T-cell (primary cell): Measurements from ENCODE around the gene ATG9B. TPM values are rescaled to one million over a fixed set of nuclear protein-coding genes. Genes with fewer than 3 reads are reported as not detected.

Experiments
- ATAC-seq, 4 experiments: fragments of 200-7000 bp in 3 of 4; fragments of 150-1000 bp in 1 of 4; cut with Tn5 transposase; replicated peaks in 1 of 4; 1 replicate in 3 of 4; 2 replicates in 1 of 4; pipeline ENCODE4 v1.10.0; 2021; ENCODE audit warnings: moderate library complexity in 3 of 4, mild to moderate bottlenecking in 2 of 4, moderate number of reproducible peaks in 1 of 4
- CTCF ChIA-PET, 2 donors: fragments of 300-600 bp; sonication (Branson Sonifier 250); formaldehyde crosslinking; loops; one replicate each; lab custom pipeline; 2022; ENCODE audit warnings: antibody characterized with exemption in 2 of 2; lab: Charles Lee
- POLR2A ChIA-PET, 2 donors: fragments of 300-600 bp; sonication (Branson Sonifier 250); formaldehyde crosslinking; loops; one replicate each; lab custom pipeline; 2022; ENCODE audit warnings: antibody characterized with exemption in 2 of 2; lab: Charles Lee
- DNase-seq, 35 experiments: peaks; one replicate each; pipeline versions ENCODE4 v3.0.0 to v3.0.0-alpha.2; 2013 to 2023
- H3K27ac ChIP-seq: one replicate; pipeline ENCODE4 v1.5.1; 2013; ENCODE audit warnings: low read length
- H3K27me3 ChIP-seq, 2 experiments: replicated peaks in 1 of 2; 1 replicate in 1 of 2; 2 replicates in 1 of 2; pipeline versions ENCODE4 v1.6.1 to v1.7.0; 2013; ENCODE audit warnings: low read length in 1 of 2, mixed read lengths in 1 of 2; ENCODE audit not compliant: control insufficient read depth in 2 of 2, insufficient read depth in 2 of 2; ENCODE audit errors: extremely low read depth in 1 of 2
- H3K36me3 ChIP-seq, 2 donors: 1 replicate in 1 of 2; 2 replicates in 1 of 2; pipeline versions ENCODE4 v1.6.1 to v1.7.0; 2013; ENCODE audit warnings: low read length in 1 of 2; ENCODE audit not compliant: control insufficient read depth in 2 of 2, insufficient read depth in 1 of 2; ENCODE audit errors: extremely low read depth in 1 of 2
- H3K4me1 ChIP-seq, 2 experiments: 1 replicate in 1 of 2; 2 replicates in 1 of 2; pipeline versions ENCODE4 v1.6.1 to v1.7.0; 2013; ENCODE audit warnings: low read length in 2 of 2, mixed read lengths in 1 of 2; ENCODE audit not compliant: insufficient read depth in 2 of 2, control insufficient read depth in 1 of 2; ENCODE audit errors: extremely low read depth in 1 of 2
- H3K4me3 ChIP-seq, 2 donors: 1 replicate in 1 of 2; 2 replicates in 1 of 2; pipeline versions ENCODE4 v1.5.1 to v1.7.0; 2013; ENCODE audit warnings: mild to moderate bottlenecking in 2 of 2, low read length in 1 of 2, moderate library complexity in 1 of 2; ENCODE audit not compliant: control insufficient read depth in 1 of 2; ENCODE audit errors: extremely low read depth in 1 of 2
- H3K9me3 ChIP-seq: 2 replicates; pipeline ENCODE4 v1.7.0; 2013
- H3K27ac Mint-ChIP-seq, 2 donors: one replicate each; pipeline ENCODE4 v1.8.0; 2020 to 2021; ENCODE audit warnings: mild to moderate bottlenecking in 2 of 2, mixed read lengths in 2 of 2
- H3K27me3 Mint-ChIP-seq, 2 donors: one replicate each; pipeline ENCODE4 v1.8.0; 2021 to 2022; ENCODE audit warnings: mixed read lengths in 2 of 2
- H3K36me3 Mint-ChIP-seq: one replicate; pipeline ENCODE4 v1.8.0; 2021; ENCODE audit warnings: mixed read lengths
- H3K4me1 Mint-ChIP-seq, 3 donors: one replicate each; pipeline ENCODE4 v1.8.0; 2020 to 2022; ENCODE audit warnings: mixed read lengths in 3 of 3, mild to moderate bottlenecking in 1 of 3
- H3K4me3 Mint-ChIP-seq, 3 donors: one replicate each; pipeline ENCODE4 v1.8.0; 2020 to 2022; ENCODE audit warnings: mild to moderate bottlenecking in 3 of 3, mixed read lengths in 3 of 3, moderate library complexity in 3 of 3
- H3K9me3 Mint-ChIP-seq, 3 donors: one replicate each; pipeline ENCODE4 v1.8.0; 2020 to 2022; ENCODE audit warnings: mixed read lengths in 3 of 3
- WGBS: methylation state at CpG from one replicate; pipeline ENCODE4 v1.1.5; 2013; ENCODE audit warnings: missing lambda C conversion rate; ENCODE audit not compliant: insufficient coverage; 5-methylcytosine and 5-hydroxymethylcytosine counted together
- total RNA-seq, 35 experiments: library from RNA in 6 of 35; stranded (reverse) in 6 of 35; fragments of 120-200 nt in 1 of 35; gene quantifications; one replicate each; pipeline versions ENCODE4 v1.2.1 to v1.2.4 and lab custom pipeline; 2013 to 2026

Gene ATG9B
- total RNA-seq, 5 donors from 2014 or later (not counting 1 experiment from before 2014, with no cell fraction given): 24.0 to 37.0 (median 31.8) TPM

DNA sequence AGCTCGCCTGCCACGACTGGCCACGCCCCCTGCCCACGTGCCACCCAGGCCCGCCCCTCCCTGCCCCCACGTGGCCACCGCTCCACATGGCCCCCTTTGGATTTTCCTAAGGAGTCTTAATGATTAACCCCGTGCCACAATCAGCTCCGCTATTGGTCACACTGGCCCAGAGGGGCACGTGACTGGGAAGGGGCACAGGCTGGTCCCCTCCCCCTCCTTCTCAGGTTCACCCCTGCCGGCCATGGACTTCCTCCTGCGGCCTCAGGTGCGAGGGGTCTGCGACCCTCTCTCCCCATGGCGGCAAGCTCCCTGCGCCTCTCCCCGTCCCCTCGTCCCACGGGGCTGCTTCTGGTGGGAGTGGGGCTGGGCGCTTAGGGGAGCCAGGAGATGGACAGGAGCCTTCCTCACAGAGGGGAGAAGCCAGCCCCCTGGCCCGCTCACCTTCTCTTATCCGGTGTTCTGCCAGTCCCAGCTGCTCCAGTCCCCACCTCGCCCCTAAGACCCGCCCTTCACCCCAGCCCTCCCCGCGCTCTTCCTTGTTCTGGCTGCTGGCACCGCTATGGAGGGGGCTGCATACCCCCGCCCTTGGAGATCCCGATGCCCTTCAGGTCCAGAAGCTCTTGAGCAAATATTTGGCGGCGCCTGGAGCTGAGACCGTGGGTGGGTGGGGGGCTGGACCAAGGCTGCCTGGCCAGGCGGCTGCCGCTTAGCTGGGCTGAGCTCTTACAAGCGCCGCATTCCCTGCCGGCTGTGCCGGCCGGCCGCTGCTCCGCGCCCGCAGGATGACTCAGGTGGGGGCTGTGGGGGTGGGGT, 38.3 kb upstream of the ATG9B start:
- Mint-ChIP-seq H3K4me1 (peaks cover 23 to 29% (median 29%) of the 10 kb centered on the region in 3 donors), H3K27ac (no peak overlapping the region), H3K27me3 (no peaks in the 10 kb centered on the region), H3K4me3 (no peak overlapping the region), H3K36me3 (peaks cover 14% of the 10 kb centered on the region), H3K9me3 (no peaks in the 10 kb centered on the region)
- ChIA-PET POLR2A (no interaction called here), CTCF (interaction anchor here (0.5 to 1.0 kb wide), 3 partner anchors 32 to 1137 kb away, joined by 3 to 7 read pairs (median 3); no protein-coding TSS in a partner anchor)
- Histone ChIP-seq H3K27me3 (no peaks in the 10 kb centered on the region), H3K4me1 (peaks cover 18 to 40% of the 10 kb centered on the region in 2 experiments), H3K4me3 (no peak overlapping the region), H3K36me3 (peaks cover 5 to 33% of the 10 kb centered on the region in 2 donors), H3K27ac (no peak overlapping the region), H3K9me3 (no peaks in the 10 kb centered on the region)
- 84% methylated on average over 17 of the region's 43 CpGs for WGBS
- no peak for DNase-seq
- no peak for ATAC-seq

DNA sequence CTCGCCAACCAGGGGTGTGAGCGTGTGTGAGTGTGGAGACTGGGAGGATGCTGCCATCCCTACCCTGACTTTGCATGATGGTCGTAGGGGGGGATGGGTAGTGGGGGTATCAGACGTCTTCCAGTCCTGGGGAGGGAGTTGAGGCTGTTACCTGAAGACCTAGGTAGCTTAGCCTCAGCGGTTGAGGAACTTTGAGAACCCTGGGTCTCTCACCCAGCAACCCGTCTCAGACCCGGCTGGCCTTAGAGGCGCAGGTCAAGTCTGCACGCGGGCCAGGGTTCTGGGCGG, 37.8 kb upstream of the ATG9B start:
- H3K4me1 Mint-ChIP-seq: peaks cover 28 to 35% (median 34%) of the 10 kb centered on the region in 3 donors
- Histone ChIP-seq H3K4me1 (peaks cover 22 to 46% of the 10 kb centered on the region in 2 experiments), H3K4me3 (no peak overlapping the region), H3K27ac (no peak overlapping the region), H3K27me3 (no peaks in the 10 kb centered on the region), H3K9me3 (no peaks in the 10 kb centered on the region), H3K36me3 (peaks cover 3 to 27% of the 10 kb centered on the region in 2 donors)
- H3K36me3 Mint-ChIP-seq: peaks cover 8% of the 10 kb centered on the region
- no peak overlapping the region for H3K27ac Mint-ChIP-seq
- H3K4me3 Mint-ChIP-seq: peak overlapping the region in 2 of 3 donors; percentile 47 to 90
- 97% methylated on average over 9 of the region's 11 CpGs for WGBS
- CTCF ChIA-PET: no interaction called here
- no peaks in the 10 kb centered on the region for H3K9me3 Mint-ChIP-seq
- ATAC-seq: no peak
- DNase-seq: no peak
- no peaks in the 10 kb centered on the region for H3K27me3 Mint-ChIP-seq
- POLR2A ChIA-PET: no interaction called here

DNA sequence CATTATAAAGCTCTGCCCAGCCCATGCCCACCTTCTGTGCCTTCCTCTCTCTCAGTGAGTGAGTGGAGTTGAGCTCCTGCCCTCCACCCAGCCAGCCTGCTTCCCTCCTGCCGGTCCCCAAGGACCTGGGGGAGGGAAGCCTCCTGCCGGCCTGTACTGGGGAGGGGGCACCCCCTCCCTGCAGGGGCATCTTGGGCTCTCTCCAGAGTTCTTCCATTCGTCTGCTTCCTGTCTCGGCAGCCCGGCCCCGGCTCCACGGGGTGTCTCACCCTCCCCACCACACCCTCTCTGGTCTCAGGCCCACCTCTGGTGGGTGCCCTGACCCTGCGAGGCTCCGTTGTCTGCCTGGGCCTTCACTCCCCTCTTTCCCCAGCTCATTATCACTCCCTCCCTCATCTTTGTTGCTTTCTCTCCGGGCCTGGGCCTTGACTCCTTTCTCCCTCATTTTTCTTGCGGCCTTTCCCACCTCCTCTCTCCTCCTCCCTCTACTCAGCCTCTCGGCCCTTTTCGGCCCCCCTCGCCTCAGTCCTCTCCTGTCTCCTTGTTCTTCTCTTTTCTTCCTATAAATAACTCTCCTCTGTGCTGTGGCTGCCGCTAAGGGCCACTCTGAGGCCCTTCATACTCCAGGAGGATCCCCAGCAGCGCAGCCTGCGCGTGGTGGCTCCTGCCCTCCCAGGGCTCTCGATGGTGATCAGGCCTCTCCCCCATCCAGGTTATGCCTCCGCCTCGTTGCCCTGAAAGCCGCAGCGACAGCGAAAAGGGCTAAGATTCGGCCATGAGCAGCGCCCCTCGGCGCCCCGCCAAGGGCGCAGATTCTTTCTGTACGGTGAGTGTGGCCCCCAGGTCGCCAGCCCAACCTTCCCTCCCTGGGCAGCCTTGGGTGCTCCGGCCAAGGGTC, 37.2 kb upstream of the ATG9B start:
- CTCF ChIA-PET: interaction anchor here in 1 of 2 donors (0.6 kb wide), 1 partner anchor 8 kb away, joined by 3 read pairs; no protein-coding TSS in a partner anchor
- no peak overlapping the region for H3K4me3 ChIP-seq
- no peak for ATAC-seq

DNA sequence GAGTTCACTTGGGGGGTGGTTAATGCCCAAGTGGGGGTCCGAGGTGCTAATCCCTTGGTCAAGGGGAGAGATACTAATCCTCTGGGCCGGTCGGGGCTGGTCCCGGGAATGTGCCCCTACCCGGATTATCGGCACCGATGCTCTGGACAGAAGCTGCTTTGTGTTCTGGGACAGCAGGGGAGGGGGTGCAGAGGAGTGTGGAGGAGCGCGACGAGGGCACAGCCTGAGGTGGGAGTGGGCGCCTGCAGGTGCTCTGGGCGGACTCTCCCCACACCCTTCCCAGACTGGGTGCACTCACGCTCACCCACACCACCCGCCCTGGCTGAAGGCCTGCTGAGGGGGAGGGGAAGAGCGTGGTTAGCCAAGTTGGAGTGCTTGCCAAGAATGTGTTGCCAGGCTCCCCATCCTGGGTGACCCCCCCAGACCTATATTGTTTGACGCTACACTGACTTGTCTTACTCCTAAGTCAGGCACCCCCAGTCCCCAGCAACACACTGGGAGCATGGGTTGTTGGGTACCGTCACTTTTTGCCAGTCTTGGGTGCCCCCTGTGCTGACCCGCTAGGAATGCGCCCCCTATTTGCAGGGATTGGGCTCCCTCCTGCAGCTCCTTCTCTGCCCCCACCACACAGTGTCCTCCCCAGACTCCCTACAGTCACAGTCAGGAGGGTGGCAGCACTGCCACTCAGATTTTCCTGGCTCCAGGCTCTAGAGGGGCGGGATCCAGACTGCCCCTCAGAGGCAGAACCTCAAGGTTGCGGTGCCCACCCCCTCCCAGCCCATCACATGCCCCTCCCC, 36.3 kb upstream of the ATG9B start:
- Histone ChIP-seq H3K4me3 (peak overlapping the region; percentile 57 to 85), H3K9me3 (no peaks in the 10 kb centered on the region), H3K36me3 (peaks cover 0 to 17% of the 10 kb centered on the region in 2 donors), H3K4me1 (peaks cover 26 to 51% of the 10 kb centered on the region in 2 experiments), H3K27me3 (no peaks in the 10 kb centered on the region), H3K27ac (peak overlapping the region; percentile 49)
- Mint-ChIP-seq H3K36me3 (peaks cover 6% of the 10 kb centered on the region), H3K9me3 (no peaks in the 10 kb centered on the region), H3K27ac (peak overlapping the region; percentile 39 to 74), H3K27me3 (no peaks in the 10 kb centered on the region), H3K4me3 (peak overlapping the region; percentile 82 to 90 (median 90)), H3K4me1 (peaks cover 32 to 43% (median 41%) of the 10 kb centered on the region in 3 donors)
- DNase-seq (peak in 1 of 35 experiments; percentile 14), ATAC-seq (no peak)
- WGBS: 54% methylated on average over 5 of the region's 21 CpGs
- POLR2A ChIA-PET: no interaction called here
- CTCF ChIA-PET: interaction anchor here in 1 of 2 donors (0.6 kb wide), 1 partner anchor 9 kb away, joined by 3 read pairs; no protein-coding TSS in a partner anchor

More for the DNA sequence above, 37.2 kb upstream of the ATG9B start:
- Mint-ChIP-seq H3K4me1 (peaks cover 30 to 41% (median 40%) of the 10 kb centered on the region in 3 donors), H3K4me3 (peak overlapping the region; percentile 25 to 90 (median 47)), H3K27ac (peak overlapping the region in 1 of 2 donors; percentile 55), H3K36me3 (peaks cover 6% of the 10 kb centered on the region), H3K27me3 (no peaks in the 10 kb centered on the region), H3K9me3 (no peaks in the 10 kb centered on the region)
- no peak overlapping the region for H3K27ac ChIP-seq
- H3K4me1 ChIP-seq: peaks cover 26 to 51% of the 10 kb centered on the region in 2 experiments
- POLR2A ChIA-PET: no interaction called here
- peaks cover under 1 to 21% of the 10 kb centered on the region in 2 donors for H3K36me3 ChIP-seq
- DNase-seq: no peak
- no peaks in the 10 kb centered on the region for H3K27me3 ChIP-seq
- H3K9me3 ChIP-seq: no peaks in the 10 kb centered on the region
- 93% methylated on average over 30 of the region's 33 CpGs for WGBS

DNA sequence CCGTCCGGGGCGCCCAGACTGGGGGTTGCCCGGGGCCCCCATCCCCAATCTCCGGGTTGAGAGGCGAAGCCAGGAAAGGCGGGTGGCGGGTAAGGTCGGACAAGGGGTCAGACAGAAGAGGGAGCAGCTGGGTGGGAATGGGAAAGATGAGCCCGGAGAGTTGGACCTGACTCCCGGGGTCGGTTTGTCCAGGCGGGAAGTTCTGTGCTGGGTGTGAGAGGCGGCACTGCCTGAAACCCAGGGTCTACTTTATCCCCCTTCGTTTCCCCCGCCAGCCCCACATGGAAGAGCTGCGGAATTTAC, 35.8 kb upstream of the ATG9B start:
- peaks cover 0 to 11% of the 10 kb centered on the region in 2 donors for H3K36me3 ChIP-seq
- WGBS: 0% methylated on average over 3 of the region's 17 CpGs
- H3K4me3 Mint-ChIP-seq: peak overlapping the region; percentile 82 to 90 (median 90)
- peaks cover 26 to 51% of the 10 kb centered on the region in 2 experiments for H3K4me1 ChIP-seq
- no peaks in the 10 kb centered on the region for H3K27me3 ChIP-seq
- no peaks in the 10 kb centered on the region for H3K9me3 Mint-ChIP-seq
- H3K4me3 ChIP-seq: peak overlapping the region; percentile 57 to 85
- peak overlapping the region; percentile 49 for H3K27ac ChIP-seq
- ATAC-seq (no peak), DNase-seq (no peak)
- H3K27ac Mint-ChIP-seq: peak overlapping the region in 1 of 2 donors; percentile 39
- H3K9me3 ChIP-seq: no peaks in the 10 kb centered on the region
- CTCF ChIA-PET: no interaction called here
- POLR2A ChIA-PET: no interaction called here
- H3K36me3 Mint-ChIP-seq: peaks cover under 1% of the 10 kb centered on the region
- no peaks in the 10 kb centered on the region for H3K27me3 Mint-ChIP-seq
- peaks cover 32 to 43% (median 41%) of the 10 kb centered on the region in 3 donors for H3K4me1 Mint-ChIP-seq
